NCI-H345 treated with DMSO at 0.1 percent for 48 hours (cell line): Measurements from ENCODE around the gene CDC6.

ENCODE experiments used
- DNase-seq: peaks from one replicate; lab custom pipeline; 2025; ENCODE audit not compliant: unreplicated experiment; lab: John Stamatoyannopoulos, UW

Gene CDC6

DNA sequence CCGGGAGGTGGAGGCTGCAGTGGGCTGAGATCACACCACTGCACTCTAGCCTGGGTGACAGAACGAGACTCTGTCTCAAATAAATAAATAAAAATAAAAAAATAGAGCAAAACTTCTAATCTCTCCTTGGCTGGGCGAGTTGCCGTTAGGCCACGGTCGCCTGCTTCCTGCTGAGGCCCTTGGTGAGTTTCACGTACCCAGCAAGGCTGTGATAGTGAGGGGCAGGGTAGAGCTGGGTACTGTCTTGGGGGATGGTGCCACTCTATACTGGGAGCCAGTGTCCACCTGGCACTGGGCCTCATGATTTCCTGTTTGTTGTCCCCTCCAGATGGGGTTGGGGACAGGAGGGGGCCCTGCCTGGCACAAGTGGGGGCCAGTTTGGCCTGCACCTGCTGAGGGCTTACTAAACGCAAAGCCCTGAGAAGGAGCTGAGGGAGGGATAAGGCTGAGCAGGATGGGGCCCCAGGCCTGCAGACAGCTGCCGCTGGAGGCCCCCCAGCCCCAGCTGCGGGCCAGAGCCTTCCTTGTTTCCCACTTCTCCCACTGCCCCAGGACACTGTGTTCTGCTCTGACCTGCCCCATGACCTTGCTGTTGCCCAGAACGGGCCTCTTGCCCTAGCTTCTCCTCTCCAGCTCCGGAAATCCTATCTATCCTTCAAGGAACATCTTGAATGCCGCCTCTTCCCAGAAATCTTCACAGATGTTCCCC, 51.4 kb downstream of the CDC6 start:
- no peak for DNase-seq

DNA sequence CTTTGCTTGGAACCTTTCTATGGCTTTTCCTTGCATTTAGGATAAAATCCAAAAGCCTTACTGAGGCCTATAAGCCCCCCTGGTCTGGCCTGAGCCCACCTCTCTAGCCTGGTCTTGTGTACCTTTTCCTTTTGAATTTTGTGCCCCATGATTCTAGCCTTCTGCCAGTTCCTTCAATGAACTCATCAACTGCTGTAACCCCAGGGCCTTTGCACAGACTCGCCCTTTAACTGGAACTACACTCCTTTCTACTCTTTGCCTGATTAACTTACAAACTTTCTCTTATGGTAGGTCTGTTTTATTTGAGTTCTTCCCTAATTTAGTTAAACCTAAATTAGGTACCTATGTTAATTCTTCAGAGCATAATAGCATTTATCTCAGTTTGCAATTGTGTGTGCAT, 52.6 kb downstream of the CDC6 start:
- DNase-seq, result no peak

DNA sequence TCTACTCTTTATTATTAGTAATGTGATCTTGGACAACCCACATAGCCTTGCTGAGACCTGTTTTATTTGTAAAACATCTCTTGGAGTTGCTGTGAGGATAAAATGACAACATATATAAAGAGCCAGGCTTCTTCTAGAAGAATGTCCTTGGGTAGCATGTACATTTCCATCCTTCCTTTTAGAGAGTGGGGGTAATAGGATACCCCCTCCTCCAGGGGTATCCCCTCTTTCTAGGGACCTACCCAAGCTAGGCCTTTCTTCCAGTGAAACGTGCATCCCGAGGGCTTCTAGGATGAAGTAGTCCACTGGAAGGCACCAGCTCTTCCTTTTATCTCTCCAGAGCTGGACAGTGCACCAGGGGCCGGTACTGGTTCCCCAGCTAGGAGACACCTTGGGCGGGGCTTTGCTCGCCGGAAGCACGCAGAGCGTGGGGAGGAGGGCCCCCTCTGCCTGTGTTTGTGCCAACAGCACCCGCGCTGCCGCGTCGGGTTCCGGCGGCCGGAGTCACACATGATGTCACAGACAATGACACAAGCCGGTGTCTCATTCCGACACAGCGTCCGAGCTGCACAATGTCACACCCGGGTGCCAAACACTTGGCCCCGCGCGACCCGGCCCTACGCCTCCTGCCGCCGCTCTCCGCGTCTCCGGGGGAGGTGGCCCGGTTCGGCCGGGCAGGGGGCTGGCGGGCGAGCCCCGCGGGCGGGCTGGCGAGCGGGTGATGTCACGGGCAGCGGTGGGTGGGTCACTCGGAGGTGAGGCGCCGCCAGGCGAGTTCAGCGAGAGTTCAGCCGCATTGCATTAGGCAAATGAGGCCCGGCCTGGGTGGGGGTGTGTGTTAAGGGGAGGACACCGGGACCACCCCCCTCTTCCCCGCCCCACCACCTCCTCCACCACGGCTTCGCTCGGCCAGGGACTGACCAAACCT, 53.5 kb downstream of the CDC6 start:
- peak; percentile 26 for DNase-seq

DNA sequence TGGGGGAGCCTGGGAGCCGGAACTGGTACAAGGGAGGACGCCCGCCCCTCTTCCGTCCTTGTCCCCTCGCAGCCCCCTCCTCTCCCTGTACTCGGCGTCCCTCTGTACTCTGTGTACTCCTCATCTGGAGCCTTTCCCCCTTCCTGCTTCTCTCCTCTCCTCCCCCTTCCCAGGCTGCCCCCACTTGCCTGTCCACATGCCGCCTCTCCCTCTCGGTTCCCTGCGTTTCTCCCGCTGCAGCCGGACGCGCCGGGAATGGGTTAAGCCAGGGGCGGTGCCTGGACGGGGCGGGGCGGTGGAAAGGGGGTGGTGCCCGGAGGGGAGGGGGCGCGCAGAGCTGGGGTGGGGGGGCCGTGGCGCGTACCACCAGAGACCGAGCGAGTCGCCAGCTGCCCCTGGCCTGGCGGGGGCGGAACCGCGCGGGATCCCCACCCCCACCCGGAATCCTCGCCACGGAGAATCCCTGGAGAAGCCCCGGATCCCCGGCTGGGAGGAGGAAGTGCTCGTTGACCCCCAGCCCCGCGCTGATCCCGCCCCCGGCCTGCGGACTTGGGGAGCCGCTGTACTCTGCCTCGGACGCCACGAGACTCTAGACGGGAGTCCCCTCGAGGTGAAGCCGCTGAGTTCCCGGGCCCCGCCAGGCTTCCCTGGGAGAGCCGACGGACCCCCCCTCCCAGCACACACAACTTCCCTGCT, 54.3 kb downstream of the CDC6 start:
- DNase-seq, result no peak

DNA sequence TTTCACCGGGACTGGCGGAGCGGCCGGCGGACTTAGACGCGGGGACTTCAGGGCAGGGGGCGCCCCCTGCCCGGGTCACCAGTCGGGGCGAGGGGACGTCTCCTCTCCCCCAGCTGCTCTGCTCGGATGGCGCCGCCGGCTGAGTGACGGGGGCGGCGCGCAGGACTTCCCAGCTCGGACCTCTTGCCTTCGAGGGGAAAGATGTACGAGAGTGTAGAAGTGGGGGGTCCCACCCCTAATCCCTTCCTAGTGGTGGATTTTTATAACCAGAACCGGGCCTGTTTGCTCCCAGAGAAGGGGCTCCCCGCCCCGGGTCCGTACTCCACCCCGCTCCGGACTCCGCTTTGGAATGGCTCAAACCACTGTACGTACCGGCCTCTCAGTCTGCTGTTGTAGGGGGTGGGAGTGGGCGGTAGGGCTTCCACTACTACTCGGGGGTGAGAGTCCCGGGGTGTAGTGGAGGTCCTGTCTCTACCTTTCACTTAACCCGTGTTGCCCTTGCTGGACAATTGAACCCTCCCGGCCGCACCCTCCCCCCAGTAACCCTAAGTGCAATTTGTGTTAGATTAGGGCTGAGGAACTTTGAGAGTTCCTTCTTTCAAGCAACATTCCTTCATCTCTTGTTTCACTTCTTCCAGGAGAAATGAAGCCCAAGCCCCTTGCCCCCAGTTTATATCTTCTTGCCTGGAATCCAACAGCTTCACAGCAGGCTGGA, 55.0 kb downstream of the CDC6 start:
- DNase-seq, result no peak

DNA sequence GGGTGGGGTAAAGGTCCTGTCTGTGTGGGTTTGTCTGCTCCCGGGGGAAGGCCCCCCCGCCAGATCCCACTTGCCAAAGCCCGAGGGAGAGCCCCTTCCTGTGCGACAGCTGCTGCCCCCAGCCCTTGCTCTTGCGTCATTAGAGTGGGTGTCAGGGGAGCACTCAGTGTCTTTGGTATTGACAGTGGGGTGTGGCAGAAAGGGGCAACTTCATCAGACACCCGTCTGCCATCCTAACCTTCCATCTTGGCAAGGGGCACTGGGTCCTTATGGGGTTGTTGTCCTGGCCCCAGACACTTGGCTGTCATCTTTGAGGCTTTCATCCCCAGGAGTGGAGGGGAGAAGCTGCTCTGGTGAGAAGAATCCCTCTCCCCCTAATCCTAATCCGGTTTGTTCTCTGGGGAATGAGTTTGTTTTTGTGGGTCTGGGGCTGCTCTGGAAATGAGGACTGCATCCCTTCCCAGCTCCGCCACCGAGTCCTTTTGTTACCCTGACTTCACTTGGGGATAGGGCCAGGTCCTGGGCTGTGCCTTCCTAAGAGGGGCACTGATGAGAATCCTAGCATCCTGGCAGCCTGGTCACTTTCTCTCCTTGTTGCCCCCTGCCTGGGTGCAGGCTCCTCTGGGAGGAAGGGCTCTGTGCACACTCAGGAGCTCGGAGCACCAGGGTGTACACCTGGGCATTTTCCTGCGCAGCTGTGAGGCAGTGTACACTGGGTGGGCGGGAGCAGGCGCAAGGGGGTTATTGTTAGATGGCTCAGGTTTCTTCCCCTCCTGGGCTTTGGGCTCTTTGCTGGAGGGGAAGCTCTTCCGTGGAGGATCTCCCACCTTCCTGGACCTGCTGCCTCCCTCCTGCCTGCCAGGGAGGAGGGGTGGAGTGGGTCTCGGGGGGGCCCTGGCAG, 55.8 kb downstream of the CDC6 start:
- no peak for DNase-seq

DNA sequence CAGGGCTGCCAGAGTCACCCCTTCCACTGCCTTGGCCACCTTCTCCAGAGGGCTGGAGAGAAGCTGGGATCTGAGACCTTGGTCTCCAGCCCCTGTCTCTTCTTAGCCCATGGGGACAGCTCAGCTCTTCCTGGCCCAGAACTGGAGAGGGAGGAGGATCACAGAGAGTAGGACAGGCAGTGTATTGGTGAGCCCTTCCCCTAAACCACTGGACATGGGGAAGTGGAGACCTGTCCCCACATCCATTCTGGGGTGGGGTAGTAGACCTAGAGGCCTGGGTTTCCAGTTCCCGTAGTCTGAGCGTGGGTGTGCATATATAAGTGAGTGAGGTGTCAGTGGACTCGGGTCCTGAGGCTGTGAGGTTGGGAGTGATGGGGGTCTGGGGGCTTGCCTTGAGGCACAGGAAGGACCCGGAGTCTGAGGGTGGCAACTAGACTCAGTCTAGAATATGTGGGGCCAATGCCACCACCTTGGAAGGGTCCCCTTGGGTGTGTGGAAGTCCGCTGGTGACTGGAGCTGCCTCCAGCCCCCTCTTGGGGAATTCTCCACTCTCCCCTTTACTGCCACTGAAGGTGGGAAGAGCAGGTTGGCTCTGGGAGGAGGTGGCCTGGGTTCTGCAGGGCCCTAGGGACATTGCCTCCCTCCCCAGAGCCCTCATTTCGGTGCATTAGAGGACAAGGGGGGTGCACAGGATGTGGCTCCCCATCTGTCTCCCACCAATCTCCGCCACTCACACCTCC, 56.9 kb downstream of the CDC6 start:
- DNase-seq, result no peak

DNA sequence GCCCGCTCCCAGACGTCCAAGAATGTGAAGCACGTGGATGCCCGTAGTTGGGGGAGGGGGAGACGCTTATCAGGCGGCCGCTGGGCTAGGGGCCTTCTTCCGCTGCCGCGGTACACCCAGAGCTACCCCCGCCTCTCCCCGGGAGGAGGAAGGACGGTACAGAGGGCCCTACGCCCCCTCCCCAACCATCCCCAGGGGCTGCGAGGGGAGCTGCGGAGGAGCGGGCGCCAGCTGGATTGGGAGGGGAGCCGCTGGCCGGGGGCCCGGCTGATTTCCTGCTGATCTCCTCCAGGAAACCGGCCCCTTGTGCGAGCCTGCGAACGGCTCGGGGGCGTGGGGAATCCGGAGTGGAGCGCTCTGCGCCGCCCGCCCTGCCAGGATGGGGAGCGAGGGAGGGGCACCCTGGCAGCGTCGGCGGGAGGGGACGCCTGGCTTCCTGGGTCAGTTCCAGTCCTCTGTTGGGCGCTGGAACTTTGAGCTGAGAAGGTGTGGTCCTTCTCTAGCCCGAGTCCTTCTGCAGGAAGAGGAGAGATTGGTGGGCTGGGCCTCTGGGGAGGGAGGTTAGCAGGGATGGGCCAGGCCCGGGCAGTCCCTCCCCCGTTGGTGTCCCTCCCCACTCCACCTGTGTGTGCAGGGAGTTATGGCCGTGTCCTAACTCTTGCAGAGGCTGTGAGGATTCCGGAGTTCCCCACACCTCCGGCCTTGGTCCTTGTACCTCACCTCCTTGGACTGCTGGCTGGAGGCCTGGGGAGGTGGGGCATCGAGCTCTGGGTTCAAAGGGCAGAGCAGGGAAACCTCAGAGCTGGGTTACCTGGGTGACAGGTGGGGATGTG, 57.7 kb downstream of the CDC6 start:
- no peak for DNase-seq

DNA sequence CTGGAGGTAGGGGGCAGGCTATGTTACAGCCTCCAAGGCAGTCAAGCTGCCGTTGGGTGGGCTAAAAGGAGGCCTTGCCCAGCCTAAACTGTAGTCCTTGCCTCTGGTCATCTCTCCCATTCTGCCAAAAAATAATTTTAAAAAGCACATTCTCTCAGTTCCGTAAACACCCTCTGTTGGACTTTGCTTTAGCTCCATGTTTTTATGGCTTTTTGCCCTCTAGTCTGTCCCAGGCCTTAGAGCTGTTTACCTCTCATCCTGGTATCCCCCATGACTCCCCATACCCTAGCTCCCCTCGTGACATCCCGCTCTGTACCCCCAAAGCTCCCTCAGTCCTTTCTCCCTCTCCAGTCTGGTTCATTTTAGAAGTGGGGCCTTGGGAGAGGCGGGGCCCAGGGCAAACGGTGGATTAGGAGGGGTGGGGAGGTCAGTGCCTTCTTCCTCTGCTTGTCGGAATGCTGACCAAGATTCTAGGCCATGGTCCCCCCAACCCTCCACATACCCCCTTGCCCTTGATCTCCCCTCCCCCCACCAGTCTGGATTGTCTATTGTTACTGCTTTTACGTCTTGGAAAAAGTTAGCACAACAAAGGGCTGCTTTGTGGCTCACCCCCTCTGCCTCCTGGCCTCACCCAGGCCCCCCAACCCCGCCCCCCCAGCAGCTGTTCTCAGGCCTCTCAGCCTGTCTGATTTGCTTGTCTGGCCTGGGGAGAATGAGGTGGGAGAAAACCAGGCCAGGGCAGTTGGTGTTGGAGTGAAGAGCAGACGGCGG, 58.5 kb downstream of the CDC6 start:
- DNase-seq, result no peak

DNA sequence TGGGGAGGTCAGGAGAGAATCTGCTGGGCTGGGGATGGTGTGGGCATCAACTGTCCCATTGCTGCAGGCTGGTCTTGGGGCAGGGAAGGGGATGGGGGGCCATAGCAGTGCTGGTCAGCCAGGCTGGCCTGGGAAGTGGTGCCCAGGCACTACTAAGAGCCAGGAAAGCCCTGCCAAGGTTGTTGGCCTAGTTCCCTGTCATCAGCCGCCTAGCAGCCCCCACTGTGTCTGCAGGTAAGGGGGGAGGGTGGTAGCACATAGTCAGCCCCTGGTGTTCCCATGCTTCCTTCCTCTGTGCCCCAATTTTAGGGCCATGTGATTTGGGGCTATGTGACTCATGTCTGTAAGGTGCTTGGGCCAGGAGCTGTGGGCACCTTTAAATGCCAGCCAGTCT, 59.1 kb downstream of the CDC6 start:
- DNase-seq, result no peak

DNA sequence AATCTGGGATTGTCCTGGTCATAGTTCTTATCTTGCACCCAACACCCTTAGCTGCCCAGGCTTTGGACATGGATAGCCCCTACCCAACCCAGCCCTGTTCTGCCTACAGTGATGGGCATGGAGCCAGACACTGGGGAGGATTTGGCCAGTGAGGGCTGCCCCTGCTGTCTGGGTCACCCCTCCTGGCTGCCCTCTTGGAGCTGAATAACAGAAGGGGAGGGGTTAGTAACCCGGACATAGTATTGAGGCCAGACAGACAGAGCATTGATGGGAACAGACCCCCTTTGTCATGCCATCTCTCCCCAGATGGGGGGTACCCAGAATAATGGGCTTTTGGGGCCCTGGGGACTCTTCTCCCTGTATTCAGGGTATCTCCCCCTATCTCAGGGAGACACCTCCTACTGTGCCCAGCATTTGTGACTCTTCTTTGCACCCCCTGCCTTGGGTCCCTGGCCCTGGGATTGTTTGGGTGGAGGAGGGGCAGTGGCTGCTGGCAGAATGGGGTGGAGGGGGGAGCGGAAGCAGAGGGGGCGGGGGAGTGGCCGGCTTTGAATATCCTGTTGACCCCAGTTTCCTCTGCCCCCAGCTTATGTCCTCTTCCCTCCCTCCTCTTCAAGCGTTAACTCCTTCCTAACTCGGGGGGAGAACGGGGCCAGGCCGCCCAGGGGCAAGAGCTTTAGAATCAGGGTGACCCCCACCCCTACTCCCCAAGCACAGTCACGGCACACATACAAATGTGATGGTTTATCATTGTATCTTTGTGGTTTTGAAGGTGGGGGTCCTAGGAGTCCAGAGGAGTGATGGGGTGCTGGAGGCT, 59.8 kb downstream of the CDC6 start:
- no peak for DNase-seq

DNA sequence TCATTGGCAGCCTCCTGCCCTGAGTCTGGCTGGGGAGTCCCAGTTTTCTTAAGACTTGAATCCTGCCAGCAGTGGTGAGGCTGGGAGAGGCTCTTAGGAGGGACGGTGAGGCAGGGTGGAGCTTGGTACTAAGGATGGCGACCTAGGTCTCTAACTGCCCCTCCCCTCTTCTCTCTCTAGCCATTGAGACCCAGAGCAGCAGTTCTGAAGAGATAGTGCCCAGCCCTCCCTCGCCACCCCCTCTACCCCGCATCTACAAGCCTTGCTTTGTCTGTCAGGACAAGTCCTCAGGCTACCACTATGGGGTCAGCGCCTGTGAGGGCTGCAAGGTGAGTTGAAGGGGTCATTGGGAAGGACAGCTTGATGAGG, 60.4 kb downstream of the CDC6 start:
- DNase-seq, result no peak

DNA sequence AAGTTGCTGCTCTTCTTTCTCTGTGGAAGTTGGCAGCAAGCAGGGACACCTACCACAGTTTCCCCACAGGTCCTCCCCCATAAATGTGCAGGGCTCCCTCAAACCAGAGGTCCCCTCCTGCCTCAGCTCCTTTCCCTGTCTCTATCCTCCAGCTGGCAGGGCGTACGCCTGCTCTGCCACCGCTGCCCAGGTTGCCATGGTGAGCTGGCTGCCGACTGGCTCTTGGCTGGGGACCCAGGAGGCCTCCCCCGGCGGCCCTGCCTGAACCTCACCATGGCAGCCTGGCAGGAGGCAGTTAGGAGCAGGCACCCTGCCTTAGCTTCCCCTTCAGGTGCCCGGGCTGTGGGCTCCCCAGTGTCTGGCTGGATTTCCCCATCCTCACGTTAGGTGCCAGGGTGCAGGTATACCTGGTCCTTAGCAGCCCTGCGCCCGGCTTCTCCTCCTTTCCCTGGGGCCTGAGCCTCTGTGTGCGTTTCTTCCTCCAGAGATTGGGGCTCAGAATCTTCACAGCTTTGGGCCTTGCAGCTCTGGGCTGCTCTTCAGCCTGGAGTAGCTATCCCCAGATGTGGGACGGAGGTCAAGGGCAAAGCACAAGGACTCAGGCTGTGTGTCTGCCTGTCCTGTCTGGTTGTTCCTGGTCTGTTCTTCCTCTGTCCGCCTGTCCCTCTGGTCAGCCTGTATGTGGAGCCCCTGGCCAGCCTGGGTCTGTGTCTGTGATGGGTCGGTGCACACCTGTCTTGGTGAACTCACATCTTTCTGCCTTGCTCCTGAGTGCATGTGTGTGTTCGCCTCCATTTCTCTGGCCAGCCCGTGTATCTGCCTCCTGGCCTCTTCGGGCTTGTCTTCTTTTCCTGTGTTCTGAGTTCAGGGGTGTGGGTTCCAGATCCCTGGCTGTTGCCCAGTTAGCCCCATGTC, 61.1 kb downstream of the CDC6 start:
- no peak for DNase-seq

DNA sequence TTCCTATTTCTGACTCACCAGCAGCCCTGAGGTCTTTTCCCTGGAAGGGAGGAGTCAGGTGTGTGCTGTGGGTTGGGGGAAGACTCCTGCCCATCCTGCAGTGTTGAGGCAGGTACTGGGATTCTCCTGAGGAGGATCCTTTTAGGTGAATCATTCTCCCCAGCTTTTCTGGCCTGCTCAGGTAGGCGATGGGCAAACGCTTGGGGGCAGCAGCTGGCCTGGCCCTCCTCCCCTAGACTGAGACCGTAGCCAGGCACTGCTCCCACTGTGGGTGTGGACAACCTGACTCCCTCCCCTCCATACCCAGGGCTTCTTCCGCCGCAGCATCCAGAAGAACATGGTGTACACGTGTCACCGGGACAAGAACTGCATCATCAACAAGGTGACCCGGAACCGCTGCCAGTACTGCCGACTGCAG, 61.8 kb downstream of the CDC6 start:
- DNase-seq, result no peak

DNA sequence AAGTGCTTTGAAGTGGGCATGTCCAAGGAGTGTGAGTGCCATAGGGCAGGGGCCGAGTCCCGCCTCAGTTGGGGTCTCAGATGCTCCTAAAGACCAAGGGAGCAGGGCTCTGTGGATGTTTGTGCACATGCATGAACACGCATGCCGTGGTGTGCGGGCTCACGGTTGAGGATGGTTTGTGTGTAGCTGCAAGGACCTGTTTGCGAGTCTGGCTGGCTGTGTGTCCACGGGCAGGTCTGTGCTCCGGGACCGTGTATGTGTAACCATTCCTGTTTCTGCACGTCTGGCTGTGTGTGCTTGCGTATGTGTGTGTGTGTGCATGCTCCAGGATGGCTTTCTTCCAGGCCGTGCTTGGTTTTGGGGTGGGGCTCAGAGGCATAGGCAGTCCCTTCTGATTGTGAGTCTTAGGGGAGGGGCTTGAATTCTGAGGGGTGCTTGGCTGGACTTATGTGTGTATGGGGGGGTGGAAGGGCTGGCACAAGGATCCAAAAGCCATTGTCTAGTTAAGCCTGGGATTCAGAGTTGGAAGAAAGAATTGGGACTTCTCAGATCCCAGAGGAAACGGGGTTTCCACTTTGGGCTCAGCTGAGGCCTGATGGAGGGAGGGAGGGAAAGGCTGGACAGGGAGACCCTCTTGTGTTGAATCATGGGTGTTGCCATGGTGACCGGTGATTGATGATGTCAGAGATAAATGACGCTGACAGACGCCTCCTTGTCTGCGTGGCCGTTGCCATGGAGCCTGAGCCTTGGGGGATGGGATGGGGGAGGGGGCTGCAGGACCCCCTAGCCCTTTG, 62.4 kb downstream of the CDC6 start:
- no peak for DNase-seq
